ENCODE results near the gene KATNBL1. TPM values are rescaled to one million over a fixed set of nuclear protein-coding genes. Genes with fewer than 3 reads are reported as not detected.
"Not testable (repeated sequence)": the region's sequence is repeated elsewhere in the genome, so short reads cannot be mapped to it uniquely, and the experiment has no call there.

Gene KATNBL1
- total and polyA plus RNA-seq, 3 experiments from 2014 or later, result 29.0 to 43.8 (median 42.2) TPM

DNA sequence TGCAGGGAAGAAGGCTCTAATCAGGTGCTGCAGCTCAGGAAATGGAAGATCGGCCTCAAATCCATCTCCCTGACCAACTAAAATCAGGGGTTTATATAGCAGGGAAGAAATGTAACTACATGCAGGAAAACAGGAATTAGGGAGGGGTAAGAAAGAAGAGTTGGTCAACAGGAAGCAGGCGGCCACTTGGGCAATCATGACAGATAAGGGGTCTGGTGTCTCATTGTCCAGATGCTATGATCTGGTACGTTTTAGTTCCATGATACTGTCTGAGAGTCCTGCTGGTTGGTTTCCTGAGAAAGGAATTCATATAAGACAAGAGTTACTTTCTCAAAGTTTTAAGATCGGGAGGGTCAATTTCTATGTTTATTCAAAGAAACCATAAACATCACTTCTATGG lies 24.2 kb downstream of the KATNBL1 start:
- ChIA-PET POLR2A (no interaction called here), CTCF (no interaction called here)
- H3K4me1 Mint-ChIP-seq, result peaks cover 18 to 44% (median 42%) of the 10 kb centered on the region in 3 donors
- no peak overlapping the region for H3K4me3 Mint-ChIP-seq
- no peaks in the 10 kb centered on the region for H3K4me1 ChIP-seq (ENCODE audit: insufficient read depth, low read length)
- peak overlapping the region in 2 of 8 donors; percentile 27 to 42 for H3K27ac Mint-ChIP-seq
- no peaks in the 10 kb centered on the region for H3K9me3 ChIP-seq (ENCODE audit: low read length)
- H3K36me3 ChIP-seq (ENCODE audit: insufficient read depth, low read length), result no peaks in the 10 kb centered on the region
- no peaks in the 10 kb centered on the region for H3K27me3 Mint-ChIP-seq
- H3K4me3 ChIP-seq (ENCODE audit: low read length), result no peak overlapping the region
- peaks cover 0 to 17% (median 9%) of the 10 kb centered on the region in 3 donors for H3K36me3 Mint-ChIP-seq
- H3K27ac ChIP-seq (ENCODE audit: low read depth, low read length), result no peak overlapping the region
- no peaks in the 10 kb centered on the region for H3K9me3 Mint-ChIP-seq
- H3K27me3 ChIP-seq (ENCODE audit: insufficient read depth, low read length, poor library complexity, severe bottlenecking), result no peaks in the 10 kb centered on the region
- DNase-seq, result no peak

GRCh38 chr15:34182942-34183341 lies 27.0 kb downstream of the KATNBL1 start:
- CTCF ChIA-PET, result no interaction called here
- POLR2A ChIA-PET, result no interaction called here
- H3K36me3 ChIP-seq (ENCODE audit: insufficient read depth, low read length), result no peaks in the 10 kb centered on the region
- peaks cover 0 to 14% (median 9%) of the 10 kb centered on the region in 3 donors for H3K36me3 Mint-ChIP-seq
- H3K27me3 Mint-ChIP-seq, result no peaks in the 10 kb centered on the region
- no peak for DNase-seq
- no peak overlapping the region for H3K27ac ChIP-seq (ENCODE audit: low read depth, low read length)
- H3K4me3 ChIP-seq (ENCODE audit: low read length), result no peak overlapping the region
- H3K4me3 Mint-ChIP-seq, result no peak overlapping the region
- no peaks in the 10 kb centered on the region for H3K9me3 Mint-ChIP-seq
- H3K9me3 ChIP-seq (ENCODE audit: low read length), result no peaks in the 10 kb centered on the region
- H3K27me3 ChIP-seq (ENCODE audit: insufficient read depth, low read length, poor library complexity, severe bottlenecking), result no peaks in the 10 kb centered on the region
- no peak overlapping the region for H3K27ac Mint-ChIP-seq
- H3K4me1 Mint-ChIP-seq, result peaks cover 16 to 46% (median 43%) of the 10 kb centered on the region in 3 donors
- no peaks in the 10 kb centered on the region for H3K4me1 ChIP-seq (ENCODE audit: insufficient read depth, low read length)

DNA sequence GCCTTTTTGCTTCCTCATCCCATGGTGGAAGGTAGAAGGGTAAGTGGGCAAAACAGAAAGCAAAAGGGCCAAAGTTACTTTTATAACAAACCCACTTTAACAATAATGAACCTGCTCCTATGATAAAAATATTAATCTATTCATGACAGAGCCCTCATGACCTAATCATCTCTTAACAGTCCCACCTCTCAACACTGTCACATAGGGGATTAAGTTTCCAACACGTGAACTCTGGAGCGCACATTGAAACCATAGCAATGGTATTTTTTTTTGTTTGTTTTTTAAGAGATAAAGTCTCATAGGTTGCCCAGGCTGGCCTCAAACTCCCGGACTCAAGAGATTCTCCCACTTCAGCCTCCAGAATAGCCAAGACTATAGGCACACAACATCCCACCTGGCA lies 30.7 kb downstream of the KATNBL1 start:
- H3K9me3 Mint-ChIP-seq, result peaks cover 2 to 5% (median 3%) of the 10 kb centered on the region in 5 donors
- Histone ChIP-seq H3K4me1 (ENCODE audit: insufficient read depth, low read length) (no peaks in the 10 kb centered on the region), H3K27ac (ENCODE audit: low read depth, low read length) (no peak overlapping the region), H3K4me3 (ENCODE audit: low read length) (no peak overlapping the region), H3K36me3 (ENCODE audit: insufficient read depth, low read length) (no peaks in the 10 kb centered on the region), H3K27me3 (ENCODE audit: insufficient read depth, low read length, poor library complexity, severe bottlenecking) (no peaks in the 10 kb centered on the region), H3K9me3 (ENCODE audit: low read length) (no peaks in the 10 kb centered on the region)
- DNase-seq, result no peak
- peaks cover 8 to 17% (median 11%) of the 10 kb centered on the region in 3 donors for H3K36me3 Mint-ChIP-seq
- no peaks in the 10 kb centered on the region for H3K27me3 Mint-ChIP-seq
- peaks cover 13 to 34% (median 30%) of the 10 kb centered on the region in 3 donors for H3K4me1 Mint-ChIP-seq
- H3K27ac Mint-ChIP-seq, result peak overlapping the region in 2 of 8 donors; percentile 3 to 61
- POLR2A ChIA-PET, result no interaction called here
- H3K4me3 Mint-ChIP-seq, result no peak overlapping the region
- CTCF ChIA-PET, result interaction anchor here (1.2 kb wide), 1 partner anchor 17 kb away, joined by 3 read pairs; no protein-coding TSS in a partner anchor

DNA sequence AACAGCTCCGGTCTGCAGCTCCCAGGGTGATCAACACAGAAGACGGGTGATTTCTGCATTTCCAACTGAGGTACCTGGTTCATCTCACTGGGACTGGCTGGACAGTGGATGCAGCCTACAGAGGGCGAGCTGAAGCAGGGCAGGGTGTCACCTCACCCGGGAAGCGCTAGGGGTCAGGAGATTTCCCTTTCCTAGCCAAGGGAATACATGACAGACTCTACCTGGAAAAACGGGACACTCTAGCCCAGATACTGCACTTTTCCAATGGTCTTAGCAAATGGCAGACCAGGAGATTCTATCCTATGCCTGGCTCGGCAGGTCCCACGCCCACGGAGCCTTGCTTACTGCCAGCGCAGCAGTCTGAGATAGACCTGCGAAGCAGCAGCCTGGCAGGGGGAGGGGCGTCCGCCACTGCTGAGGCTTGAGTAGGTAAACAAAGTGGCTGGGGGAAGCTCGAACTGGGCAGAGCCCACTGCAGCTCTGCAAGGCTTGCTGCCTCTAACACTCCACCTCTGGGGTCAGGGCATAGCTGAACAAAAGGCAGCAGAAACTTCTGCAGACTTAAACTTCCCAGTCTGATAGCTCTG lies 43.8 kb downstream of the KATNBL1 start:
- H3K36me3 Mint-ChIP-seq, result peaks cover 15 to 61% (median 48%) of the 10 kb centered on the region in 3 donors
- CTCF ChIA-PET; H3K27ac ChIP-seq (ENCODE audit: low read depth, low read length); DNase-seq; POLR2A ChIA-PET; H3K4me1 ChIP-seq (ENCODE audit: insufficient read depth, low read length); H3K27ac Mint-ChIP-seq; H3K27me3 ChIP-seq (ENCODE audit: insufficient read depth, low read length, poor library complexity, severe bottlenecking); H3K27me3 Mint-ChIP-seq; H3K4me3 ChIP-seq (ENCODE audit: low read length); H3K4me3 Mint-ChIP-seq: not testable (repeated sequence)
- H3K9me3 Mint-ChIP-seq, result peaks cover 0 to 35% (median 11%) of the 10 kb centered on the region in 5 donors
- Histone ChIP-seq H3K36me3 (ENCODE audit: insufficient read depth, low read length) (peaks cover 15% of the 10 kb centered on the region), H3K9me3 (ENCODE audit: low read length) (peaks cover 16% of the 10 kb centered on the region)
- peaks cover 22 to 45% (median 43%) of the 10 kb centered on the region in 3 donors for H3K4me1 Mint-ChIP-seq

- Mint-ChIP-seq H3K4me1 (peaks cover 0 to 5% (median 4%) of the 10 kb centered on the region in 3 donors), H3K27ac (no peak overlapping the region), H3K4me3 (no peak overlapping the region), H3K36me3 (peaks cover 29 to 75% (median 75%) of the 10 kb centered on the region in 3 donors), H3K27me3 (no peaks in the 10 kb centered on the region), H3K9me3 (peaks cover 5 to 29% (median 15%) of the 10 kb centered on the region in 5 donors)
- peaks cover 18% of the 10 kb centered on the region for H3K36me3 ChIP-seq (ENCODE audit: insufficient read depth, low read length)
- H3K4me3 ChIP-seq (ENCODE audit: low read length), result no peak overlapping the region
- H3K4me1 ChIP-seq (ENCODE audit: insufficient read depth, low read length), result no peaks in the 10 kb centered on the region
- CTCF ChIA-PET, result interaction anchor here (0.9 kb wide), 1 partner anchor 17 kb away, joined by 3 read pairs; no protein-coding TSS in a partner anchor
- no peak overlapping the region for H3K27ac ChIP-seq (ENCODE audit: low read depth, low read length)
- POLR2A ChIA-PET, result no interaction called here
- H3K9me3 ChIP-seq (ENCODE audit: low read length), result peaks cover 20% of the 10 kb centered on the region
- no peaks in the 10 kb centered on the region for H3K27me3 ChIP-seq (ENCODE audit: insufficient read depth, low read length, poor library complexity, severe bottlenecking)
- no peak for DNase-seq
Observed at GRCh38 chr15:34161329-34161963, 48.5 kb downstream of the KATNBL1 start.

DNA sequence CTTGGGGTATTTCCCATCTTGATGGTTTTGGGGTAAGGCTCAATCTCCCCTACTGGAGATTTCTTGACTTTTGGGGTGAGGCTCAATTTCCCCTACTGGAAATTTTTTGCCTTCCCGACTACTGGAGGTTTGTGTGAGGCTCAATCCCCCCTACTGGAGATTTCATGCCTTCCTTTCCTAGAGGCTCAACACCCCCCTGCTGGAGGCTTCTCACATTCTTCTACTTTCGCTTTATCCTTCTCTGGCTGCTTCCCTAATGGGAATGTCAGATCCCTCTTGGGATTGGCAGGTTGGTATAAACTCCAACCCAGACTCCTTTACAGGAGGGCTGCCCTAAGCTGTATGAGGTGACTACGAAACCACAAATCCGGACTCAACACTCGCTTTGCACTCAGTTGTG lies 49.2 kb downstream of the KATNBL1 start:
- H3K36me3 Mint-ChIP-seq, result peaks cover 34 to 82% (median 79%) of the 10 kb centered on the region in 3 donors
- Histone ChIP-seq H3K36me3 (ENCODE audit: insufficient read depth, low read length) (peaks cover 18% of the 10 kb centered on the region), H3K4me1 (ENCODE audit: insufficient read depth, low read length) (no peaks in the 10 kb centered on the region), H3K27ac (ENCODE audit: low read depth, low read length) (no peak overlapping the region), H3K4me3 (ENCODE audit: low read length) (no peak overlapping the region), H3K27me3 (ENCODE audit: insufficient read depth, low read length, poor library complexity, severe bottlenecking) (no peaks in the 10 kb centered on the region), H3K9me3 (ENCODE audit: low read length) (peaks cover 24% of the 10 kb centered on the region)
- DNase-seq, result no peak
- H3K4me1 Mint-ChIP-seq, result peaks cover 0 to 5% (median 4%) of the 10 kb centered on the region in 3 donors
- H3K27ac Mint-ChIP-seq, result no peak overlapping the region
- CTCF ChIA-PET, result no interaction called here
- no peak overlapping the region for H3K4me3 Mint-ChIP-seq
- peaks cover 10 to 33% (median 22%) of the 10 kb centered on the region in 5 donors for H3K9me3 Mint-ChIP-seq
- POLR2A ChIA-PET, result no interaction called here
- H3K27me3 Mint-ChIP-seq, result no peaks in the 10 kb centered on the region

DNA sequence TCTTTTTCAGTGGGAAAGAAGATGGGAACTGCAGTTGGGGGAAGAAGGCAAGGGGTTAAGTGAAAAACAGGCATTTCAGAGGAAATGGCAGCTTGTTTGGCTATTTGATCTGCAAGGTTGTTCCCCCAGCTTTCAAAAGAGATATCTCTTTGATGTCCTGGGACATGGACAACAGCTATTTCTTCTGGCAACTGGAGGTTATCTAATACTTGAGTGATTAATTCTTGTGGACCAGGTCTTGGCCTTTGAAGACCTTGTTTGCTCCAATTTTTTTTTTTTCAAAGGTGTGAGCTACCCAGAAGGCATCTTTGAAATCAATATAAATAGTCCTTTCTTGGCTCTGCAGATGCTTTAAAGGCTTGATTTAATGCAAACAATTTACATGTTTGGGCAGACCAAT lies 51.5 kb downstream of the KATNBL1 start:
- H3K4me3 Mint-ChIP-seq, result no peak overlapping the region
- Histone ChIP-seq H3K4me1 (ENCODE audit: insufficient read depth, low read length) (no peaks in the 10 kb centered on the region), H3K36me3 (ENCODE audit: insufficient read depth, low read length) (peaks cover 30% of the 10 kb centered on the region), H3K27ac (ENCODE audit: low read depth, low read length) (no peak overlapping the region), H3K4me3 (ENCODE audit: low read length) (no peak overlapping the region), H3K9me3 (ENCODE audit: low read length) (peaks cover 35% of the 10 kb centered on the region), H3K27me3 (ENCODE audit: insufficient read depth, low read length, poor library complexity, severe bottlenecking) (no peaks in the 10 kb centered on the region)
- no peak overlapping the region for H3K27ac Mint-ChIP-seq
- ChIA-PET POLR2A (no interaction called here), CTCF (no interaction called here)
- DNase-seq, result no peak
- H3K27me3 Mint-ChIP-seq, result no peaks in the 10 kb centered on the region
- H3K9me3 Mint-ChIP-seq, result peaks cover 19 to 46% (median 38%) of the 10 kb centered on the region in 5 donors
- H3K4me1 Mint-ChIP-seq, result no peaks in the 10 kb centered on the region
- peaks cover 41 to 92% (median 90%) of the 10 kb centered on the region in 3 donors for H3K36me3 Mint-ChIP-seq

- ChIA-PET CTCF (no interaction called here), POLR2A (no interaction called here)
- peaks cover 36 to 88% (median 68%) of the 10 kb centered on the region in 3 donors for H3K36me3 Mint-ChIP-seq
- Histone ChIP-seq H3K36me3 (ENCODE audit: insufficient read depth, low read length) (peaks cover 12% of the 10 kb centered on the region), H3K4me1 (ENCODE audit: insufficient read depth, low read length) (no peaks in the 10 kb centered on the region), H3K4me3 (ENCODE audit: low read length) (no peak overlapping the region), H3K27me3 (ENCODE audit: insufficient read depth, low read length, poor library complexity, severe bottlenecking) (no peaks in the 10 kb centered on the region), H3K27ac (ENCODE audit: low read depth, low read length) (no peak overlapping the region), H3K9me3 (ENCODE audit: low read length) (peaks cover 17% of the 10 kb centered on the region)
- no peaks in the 10 kb centered on the region for H3K4me1 Mint-ChIP-seq
- peaks cover 19 to 29% (median 27%) of the 10 kb centered on the region in 5 donors for H3K9me3 Mint-ChIP-seq
- no peak for DNase-seq
- H3K4me3 Mint-ChIP-seq, result no peak overlapping the region
- no peaks in the 10 kb centered on the region for H3K27me3 Mint-ChIP-seq
- H3K27ac Mint-ChIP-seq, result no peak overlapping the region
Observed at GRCh38 chr15:34155859-34156258, 54.0 kb downstream of the KATNBL1 start.
